AG04450 (cell line): ENCODE results near the gene IL24. TPM values are rescaled to one million over a fixed set of nuclear protein-coding genes. Genes with fewer than 3 reads are reported as not detected.

Experiments
- CTCF ChIA-PET: fragments of 300-600, 350-600 bp; formaldehyde crosslinking; extraction: SDS; loops from one replicate; lab custom pipeline; 2022; ENCODE audit warnings: antibody characterized with exemption, inconsistent platforms; lab: Charles Lee
- POLR2A ChIA-PET: fragments of 350-600 bp; formaldehyde crosslinking; extraction: SDS; loops from one replicate; lab custom pipeline; 2021; ENCODE audit warnings: antibody characterized with exemption, inconsistent platforms; lab: Yijun Ruan, JAX
- DNase-seq: peaks from one replicate; pipeline ENCODE4 v3.0.0-alpha.2; 2011; ENCODE audit warnings: low read depth, low spot score
- H3K27ac ChIP-seq: one replicate; pipeline ENCODE4 v1.5.1; 2012; ENCODE audit warnings: low read depth, low read length, control low read depth
- H3K27me3 ChIP-seq: one replicate; pipeline ENCODE4 v1.6.0; 2012; ENCODE audit warnings: low read length; ENCODE audit not compliant: control insufficient read depth, insufficient read depth
- H3K4me3 ChIP-seq: 2 replicates; pipeline ENCODE4 v1.5.1; 2011; ENCODE audit warnings: mild to moderate bottlenecking, low read depth, low read length, control low read depth
- H3K9me3 ChIP-seq: 2 replicates; pipeline ENCODE4 v1.5.1; 2012; ENCODE audit warnings: low read length; ENCODE audit not compliant: control insufficient read depth, insufficient read depth
- CTCF ChIP-seq: IDR thresholded peaks from 2 replicates; pipeline ENCODE4 v1.5.1; 2011; ENCODE audit warnings: low read depth, low read length, control low read depth, inconsistent platforms
- polyA plus RNA-seq: library from polyadenylated mRNA; depleted of rRNA; stranded (reverse); fragments of >200 nt; gene quantifications from 2 replicates; pipeline ENCODE4 v1.2.3, GENCODE V29; 2011

The IL24 gene
- polyA plus RNA-seq, 1 experiment: 0.73 TPM

DNA sequence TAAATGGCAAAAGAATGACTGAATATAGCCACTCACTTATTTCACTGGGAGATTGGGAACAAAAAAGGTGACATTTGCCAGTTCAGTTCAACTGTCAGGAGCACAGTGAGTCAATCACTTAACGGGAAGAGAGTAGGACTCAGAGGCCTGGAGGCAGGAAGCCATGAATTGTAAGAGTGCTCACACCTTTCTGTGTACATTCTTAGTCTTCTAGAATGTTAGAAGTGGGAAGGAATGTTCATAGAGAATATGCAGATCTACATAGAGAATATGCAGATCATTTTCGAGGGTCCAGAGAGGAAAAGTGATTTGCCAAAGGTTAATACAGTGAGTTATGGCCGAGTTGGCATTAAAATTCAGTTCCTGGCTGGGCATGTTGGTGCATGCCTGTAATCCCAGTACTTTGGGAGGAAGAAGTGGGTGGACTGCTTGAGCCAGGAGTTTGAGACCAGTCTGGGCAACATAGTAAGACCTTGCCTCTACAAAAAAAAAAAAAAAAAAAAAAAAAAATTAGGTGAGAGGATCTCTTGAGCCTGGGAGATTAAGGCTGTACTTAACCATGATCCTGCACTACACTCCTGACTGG lies 23.5 kb upstream of the IL24 start:
- no peak for TF ChIP-seq CTCF
- Histone ChIP-seq H3K27ac (no peak overlapping the region), H3K9me3 (peaks cover 4% of the 10 kb centered on the region; the same call in 1 of the 2 replicates), H3K4me3 (no peak overlapping the region), H3K27me3 (no peaks in the 10 kb centered on the region)
- DNase-seq: no peak
- CTCF ChIA-PET: interaction anchor here (0.8 to 4.1 kb wide), 3 partner anchors 10 to 38 kb away, joined by 3 to 19 read pairs (median 3); no protein-coding TSS in a partner anchor
- POLR2A ChIA-PET: no interaction called here

DNA sequence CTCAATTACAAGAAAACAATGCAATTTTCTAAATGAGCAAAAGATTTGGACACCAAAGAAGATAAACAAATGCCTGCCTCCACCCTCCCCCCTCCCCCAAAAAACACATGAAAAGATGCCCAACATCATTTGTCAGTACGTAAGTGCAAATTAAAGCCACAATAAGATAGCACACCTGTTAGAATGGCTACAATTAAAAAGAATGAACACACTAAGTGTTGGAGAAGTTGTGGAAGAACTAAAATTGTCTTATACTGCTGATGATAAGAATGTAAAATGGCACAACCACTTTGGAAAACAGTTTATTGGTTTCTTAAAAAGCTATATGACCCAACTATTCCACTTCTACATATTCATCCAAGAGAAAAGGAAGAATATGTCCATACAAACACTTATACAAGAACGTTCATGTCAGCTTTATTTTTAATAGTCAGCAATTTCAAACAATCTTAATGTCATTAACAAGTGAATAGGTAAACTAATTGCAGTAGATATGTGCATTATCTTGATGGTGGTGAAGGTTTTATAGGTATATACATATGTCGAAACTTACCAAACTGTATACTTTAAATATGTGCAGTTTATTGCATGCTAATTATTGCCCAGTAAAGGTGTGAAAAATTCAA lies 21.4 kb upstream of the IL24 start:
- Histone ChIP-seq H3K4me3 (no peak overlapping the region), H3K27me3 (no peaks in the 10 kb centered on the region), H3K9me3 (peaks cover 4% of the 10 kb centered on the region; the same call in 1 of the 2 replicates), H3K27ac (no peak overlapping the region)
- ChIA-PET POLR2A (no interaction called here), CTCF (no interaction called here)
- no peak for DNase-seq
- no peak for TF ChIP-seq CTCF

GRCh38 chr1:206878456-206878855 lies 18.8 kb upstream of the IL24 start:
- DNase-seq: no peak
- no peaks in the 10 kb centered on the region for H3K27me3 ChIP-seq
- no peak overlapping the region for H3K4me3 ChIP-seq
- ChIA-PET POLR2A (no interaction called here), CTCF (interaction anchor here (0.6 to 1.4 kb wide), 5 partner anchors 8 to 50 kb away, joined by 3 to 6 read pairs (median 3); partner anchors contain the start of gene IL20)
- TF ChIP-seq CTCF: no peak
- no peaks in the 10 kb centered on the region for H3K9me3 ChIP-seq
- H3K27ac ChIP-seq: no peak overlapping the region

- ChIA-PET CTCF (interaction anchor here (1.6 kb wide), 1 partner anchor 31 kb away, joined by 3 read pairs; no protein-coding TSS in a partner anchor), POLR2A (no interaction called here)
Measured at GRCh38 chr1:206880314-206880713, 16.9 kb upstream of the IL24 start.

More at GRCh38 chr1:206880314-206880713, 16.9 kb upstream of the IL24 start:
- Histone ChIP-seq H3K9me3 (no peaks in the 10 kb centered on the region), H3K27me3 (no peaks in the 10 kb centered on the region), H3K27ac (no peak overlapping the region), H3K4me3 (no peak overlapping the region)
- no peak for TF ChIP-seq CTCF
- DNase-seq: no peak
